Measurements from ENCODE around the gene SV2B. TPM values are rescaled to one million over a fixed set of nuclear protein-coding genes. Genes with fewer than 3 reads are reported as not detected.
"Not testable (repeated sequence)": the region's sequence is repeated elsewhere in the genome, so short reads cannot be mapped to it uniquely, and the experiment has no call there.

Gene SV2B
- total RNA-seq, 2 experiments from 2014 or later = not detected

GRCh38 chr15:91073768-91074167 is 26.3 kb upstream of the SV2B start:
- ATAC-seq = no peak
- H3K36me3 Mint-ChIP-seq = no peaks in the 10 kb centered on the region

GRCh38 chr15:91075739-91076138 is 24.3 kb upstream of the SV2B start:
- ATAC-seq = no peak
- H3K4me3 Mint-ChIP-seq = no peak overlapping the region
- no peaks in the 10 kb centered on the region for H3K36me3 Mint-ChIP-seq
- H3K4me1 Mint-ChIP-seq = no peaks in the 10 kb centered on the region
- no peak for DNase-seq
- peaks cover 33% of the 10 kb centered on the region for H3K27me3 Mint-ChIP-seq
- H3K9me3 Mint-ChIP-seq (ENCODE audit: low read depth) = no peaks in the 10 kb centered on the region
- CTCF ChIA-PET = no interaction called here
- H3K27ac Mint-ChIP-seq = no peak overlapping the region

More at GRCh38 chr15:91073768-91074167, 26.3 kb upstream of the SV2B start:
- no peaks in the 10 kb centered on the region for H3K4me1 Mint-ChIP-seq
- H3K27ac Mint-ChIP-seq = no peak overlapping the region
- no peak for DNase-seq
- peaks cover 38% of the 10 kb centered on the region for H3K27me3 Mint-ChIP-seq
- CTCF ChIA-PET = no interaction called here
- no peak overlapping the region for H3K4me3 Mint-ChIP-seq
- no peaks in the 10 kb centered on the region for H3K9me3 Mint-ChIP-seq (ENCODE audit: low read depth)

- H3K4me3 Mint-ChIP-seq = no peak overlapping the region
- CTCF ChIA-PET = no interaction called here
- no peak overlapping the region for H3K27ac Mint-ChIP-seq
- H3K9me3 Mint-ChIP-seq (ENCODE audit: low read depth) = no peaks in the 10 kb centered on the region
- no peaks in the 10 kb centered on the region for H3K4me1 Mint-ChIP-seq
- peaks cover 28% of the 10 kb centered on the region for H3K27me3 Mint-ChIP-seq
- H3K36me3 Mint-ChIP-seq = no peaks in the 10 kb centered on the region
- no peak for DNase-seq
- ATAC-seq = no peak
Measured at GRCh38 chr15:91077029-91077428, 23.0 kb upstream of the SV2B start.

GRCh38 chr15:91093866-91094265 is 6.2 kb upstream of the SV2B start:
- H3K4me3 Mint-ChIP-seq, CTCF ChIA-PET: not testable (repeated sequence)

GRCh38 chr15:91098451-91098850 is 1.6 kb upstream of the SV2B start:
- Mint-ChIP-seq H3K9me3 (ENCODE audit: low read depth) (no peaks in the 10 kb centered on the region), H3K4me1 (peaks cover 12% of the 10 kb centered on the region), H3K36me3 (peaks cover 1% of the 10 kb centered on the region), H3K4me3 (no peak overlapping the region), H3K27me3 (peaks cover 79% of the 10 kb centered on the region), H3K27ac (no peak overlapping the region)
- ATAC-seq = no peak
- CTCF ChIA-PET = interaction anchor here (0.6 kb wide), 1 partner anchor 35 kb away, joined by 3 read pairs; no protein-coding TSS in a partner anchor
- DNase-seq = no peak

More at GRCh38 chr15:91093866-91094265, 6.2 kb upstream of the SV2B start:
- ATAC-seq; H3K27ac Mint-ChIP-seq; H3K36me3 Mint-ChIP-seq; H3K9me3 Mint-ChIP-seq (ENCODE audit: low read depth); DNase-seq; H3K4me1 Mint-ChIP-seq: not testable (repeated sequence)
- H3K27me3 Mint-ChIP-seq = peaks cover 53% of the 10 kb centered on the region

- peak; percentile 41 for DNase-seq
- no peaks in the 10 kb centered on the region for H3K36me3 Mint-ChIP-seq
- no peaks in the 10 kb centered on the region for H3K9me3 Mint-ChIP-seq (ENCODE audit: low read depth)
- H3K4me3 Mint-ChIP-seq = peak overlapping the region; percentile 58
- CTCF ChIA-PET = interaction anchor here (1.1 to 1.3 kb wide), 6 partner anchors 10 to 174 kb away, joined by 3 to 6 read pairs (median 4); no protein-coding TSS in a partner anchor
- H3K27ac Mint-ChIP-seq = no peak overlapping the region
- peaks cover 86% of the 10 kb centered on the region for H3K27me3 Mint-ChIP-seq
- H3K4me1 Mint-ChIP-seq = peaks cover 12% of the 10 kb centered on the region
- peak; percentile 42 for ATAC-seq
Measured at GRCh38 chr15:91099616-91099994, 452 bp upstream of the SV2B start.

- no peak for ATAC-seq
- Mint-ChIP-seq H3K27ac (peak overlapping the region; percentile 13), H3K9me3 (ENCODE audit: low read depth) (no peaks in the 10 kb centered on the region), H3K27me3 (peaks cover 88% of the 10 kb centered on the region), H3K36me3 (no peaks in the 10 kb centered on the region), H3K4me1 (peaks cover 12% of the 10 kb centered on the region), H3K4me3 (peak overlapping the region; percentile 71)
- CTCF ChIA-PET = interaction anchor here (1.0 to 1.3 kb wide), 4 partner anchors 11 to 171 kb away, joined by 3 to 6 read pairs (median 4); no protein-coding TSS in a partner anchor
- DNase-seq = no peak
Measured at GRCh38 chr15:91100814-91101607, 954 bp downstream of the SV2B start.

GRCh38 chr15:91101608-91101920 is 1.5 kb downstream of the SV2B start:
- Mint-ChIP-seq H3K36me3 (no peaks in the 10 kb centered on the region), H3K4me3 (no peak overlapping the region), H3K27ac (no peak overlapping the region), H3K4me1 (peaks cover 12% of the 10 kb centered on the region), H3K27me3 (peaks cover 89% of the 10 kb centered on the region), H3K9me3 (ENCODE audit: low read depth) (no peaks in the 10 kb centered on the region)
- no peak for ATAC-seq
- no peak for DNase-seq
- CTCF ChIA-PET = no interaction called here

- DNase-seq (no peak), ATAC-seq (no peak)
- Mint-ChIP-seq H3K9me3 (ENCODE audit: low read depth) (no peaks in the 10 kb centered on the region), H3K27me3 (peaks cover 82% of the 10 kb centered on the region), H3K27ac (no peak overlapping the region), H3K4me1 (peaks cover 12% of the 10 kb centered on the region), H3K36me3 (no peaks in the 10 kb centered on the region), H3K4me3 (no peak overlapping the region)
- CTCF ChIA-PET = no interaction called here
Measured at GRCh38 chr15:91102546-91103330, 2.7 kb downstream of the SV2B start.

- DNase-seq = no peak
- Mint-ChIP-seq H3K36me3 (no peaks in the 10 kb centered on the region), H3K4me1 (peaks cover 12% of the 10 kb centered on the region), H3K27ac (no peak overlapping the region), H3K27me3 (peaks cover 78% of the 10 kb centered on the region), H3K9me3 (ENCODE audit: low read depth) (no peaks in the 10 kb centered on the region), H3K4me3 (no peak overlapping the region)
- ATAC-seq = no peak
- CTCF ChIA-PET = interaction anchor here (1.2 kb wide), 1 partner anchor 143 kb away, joined by 3 read pairs; no protein-coding TSS in a partner anchor
Measured at GRCh38 chr15:91104111-91104510, 4.1 kb downstream of the SV2B start.

GRCh38 chr15:91108421-91108820 is 8.4 kb downstream of the SV2B start:
- DNase-seq (no peak), ATAC-seq (no peak)
- no peaks in the 10 kb centered on the region for H3K4me1 Mint-ChIP-seq
- peaks cover 59% of the 10 kb centered on the region for H3K27me3 Mint-ChIP-seq
- H3K9me3 Mint-ChIP-seq (ENCODE audit: low read depth) = no peaks in the 10 kb centered on the region
- H3K27ac Mint-ChIP-seq = no peak overlapping the region
- no peak overlapping the region for H3K4me3 Mint-ChIP-seq
- CTCF ChIA-PET = interaction anchor here (1.3 kb wide), 1 partner anchor 52 kb away, joined by 3 read pairs; no protein-coding TSS in a partner anchor
- H3K36me3 Mint-ChIP-seq = no peaks in the 10 kb centered on the region

GRCh38 chr15:91109885-91110284 is 9.8 kb downstream of the SV2B start:
- Mint-ChIP-seq H3K27me3 (peaks cover 46% of the 10 kb centered on the region), H3K4me3 (no peak overlapping the region), H3K4me1 (no peaks in the 10 kb centered on the region), H3K36me3 (no peaks in the 10 kb centered on the region), H3K9me3 (ENCODE audit: low read depth) (no peaks in the 10 kb centered on the region), H3K27ac (no peak overlapping the region)
- no peak for ATAC-seq
- DNase-seq = no peak
- CTCF ChIA-PET = interaction anchor here (1.6 kb wide), 1 partner anchor 596 kb away, joined by 3 read pairs; no protein-coding TSS in a partner anchor

GRCh38 chr15:91110407-91110806 is 10.3 kb downstream of the SV2B start:
- Mint-ChIP-seq H3K4me3 (no peak overlapping the region), H3K36me3 (no peaks in the 10 kb centered on the region), H3K9me3 (ENCODE audit: low read depth) (no peaks in the 10 kb centered on the region), H3K4me1 (no peaks in the 10 kb centered on the region), H3K27me3 (peaks cover 41% of the 10 kb centered on the region), H3K27ac (no peak overlapping the region)
- CTCF ChIA-PET = interaction anchor here (1.6 kb wide), 1 partner anchor 596 kb away, joined by 3 read pairs; no protein-coding TSS in a partner anchor
- ATAC-seq = no peak
- no peak for DNase-seq
